Measurements from ENCODE around the gene SNAPC2. TPM values are rescaled to one million over a fixed set of nuclear protein-coding genes. Genes with fewer than 3 reads are reported as not detected.
"Not testable (repeated sequence)": the region's sequence is repeated elsewhere in the genome, so short reads cannot be mapped to it uniquely, and the experiment has no call there.

SNAPC2 gene
- total RNA-seq, 1 donor from 2014 or later: 5.6 TPM

DNA sequence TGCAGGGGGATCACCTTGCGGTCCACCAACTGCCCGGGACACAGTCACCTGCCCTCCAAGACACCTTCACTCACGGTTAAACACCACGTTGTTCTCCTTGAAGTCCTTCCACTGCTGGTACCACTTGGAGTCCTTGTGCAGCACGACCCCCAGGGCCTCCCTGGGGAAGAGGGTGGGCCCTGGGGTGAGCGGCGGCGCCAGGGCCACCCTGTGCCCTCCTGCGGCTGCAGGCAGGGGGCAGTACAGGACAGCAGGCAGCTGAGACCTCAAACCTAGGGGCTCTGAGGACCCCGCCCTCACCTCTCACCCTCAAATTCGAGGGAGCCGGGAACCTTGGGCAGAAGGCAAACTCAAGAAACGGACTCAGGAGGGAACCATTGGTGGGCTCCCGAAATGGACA lies 13.3 kb downstream of the SNAPC2 start:
- no peak for DNase-seq

DNA sequence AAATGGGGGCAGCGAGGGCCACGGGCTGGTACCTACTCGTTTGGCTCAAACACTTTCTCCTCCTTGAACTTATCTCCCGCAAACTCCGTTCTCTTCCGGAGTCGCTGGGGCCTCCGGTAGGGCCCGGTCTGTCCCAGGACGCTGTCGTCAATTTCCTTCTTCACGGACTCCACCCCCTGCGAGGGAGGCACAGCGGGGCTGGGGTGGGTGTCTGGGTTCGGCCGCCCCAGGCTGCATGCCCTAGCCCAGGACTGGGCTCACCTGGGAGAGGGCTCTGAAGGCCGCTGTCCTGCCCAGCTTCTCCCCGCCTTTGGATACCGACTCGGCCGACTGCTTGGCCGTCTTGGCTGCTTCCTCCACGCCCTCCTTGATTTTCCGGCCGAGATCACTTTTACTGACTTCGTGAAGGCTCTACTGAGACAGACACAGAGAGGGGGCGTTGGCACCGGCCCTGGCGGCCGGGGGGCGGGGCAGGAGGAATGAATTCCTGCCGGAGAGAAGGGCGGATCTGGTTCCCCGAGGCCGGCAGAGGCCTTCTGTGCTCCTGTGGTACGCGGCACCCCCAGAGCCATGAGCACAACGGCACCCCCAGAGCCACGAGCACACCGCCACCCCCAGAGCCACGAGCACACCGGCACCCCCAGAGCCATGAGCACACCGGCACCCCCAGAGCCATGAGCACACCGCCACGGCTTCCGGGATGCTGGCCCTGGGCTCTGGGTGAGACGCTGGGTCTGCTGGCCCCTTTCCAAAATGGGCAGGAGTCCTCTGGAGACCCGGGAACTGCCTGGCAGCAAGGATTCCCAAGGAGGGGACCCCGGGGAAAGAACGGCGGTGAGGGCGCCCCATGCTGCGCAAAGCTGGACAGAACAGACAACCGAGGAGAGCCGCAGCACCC lies 13.9 kb downstream of the SNAPC2 start:
- no peak for DNase-seq

DNA sequence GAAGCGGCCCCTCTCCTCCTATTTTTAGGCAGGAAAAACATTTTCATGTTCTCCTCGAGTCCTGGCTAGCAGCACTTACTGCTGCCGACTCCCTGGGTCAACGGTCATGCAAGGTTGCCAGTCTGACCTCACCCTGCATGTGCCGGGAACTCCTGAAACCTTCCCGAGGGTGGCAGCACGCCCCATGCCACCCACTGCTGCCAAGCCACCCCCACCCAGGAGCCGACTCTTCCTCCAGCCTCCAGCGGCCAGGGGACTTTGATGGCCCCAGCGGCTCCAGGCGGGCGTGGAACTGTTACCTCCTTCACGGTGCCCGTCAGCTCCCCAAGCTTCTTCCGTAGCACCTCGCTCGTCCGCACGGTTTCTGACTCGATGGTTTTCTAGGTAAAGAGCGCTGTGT lies 14.6 kb downstream of the SNAPC2 start:
- DNase-seq: no peak

DNA sequence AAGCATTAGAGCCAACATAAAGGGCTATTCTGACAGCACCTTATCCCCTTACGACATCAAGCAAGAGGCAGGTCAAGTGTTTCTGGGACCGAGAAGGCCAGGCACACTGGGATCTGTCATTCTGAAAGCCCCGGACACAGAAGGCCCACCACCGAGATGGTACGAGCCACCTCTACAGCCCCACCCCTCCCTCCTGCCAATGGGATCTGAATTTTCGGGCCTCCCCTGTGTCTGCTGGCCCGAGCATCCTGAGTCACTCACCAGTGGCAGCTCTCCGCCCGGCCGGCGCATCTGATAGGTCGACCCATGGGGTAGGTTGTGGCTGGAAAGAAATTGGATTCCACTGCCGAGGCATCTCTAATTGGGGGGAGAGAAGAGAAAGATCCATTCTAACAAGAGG lies 20.7 kb downstream of the SNAPC2 start:
- no peak for DNase-seq

DNA sequence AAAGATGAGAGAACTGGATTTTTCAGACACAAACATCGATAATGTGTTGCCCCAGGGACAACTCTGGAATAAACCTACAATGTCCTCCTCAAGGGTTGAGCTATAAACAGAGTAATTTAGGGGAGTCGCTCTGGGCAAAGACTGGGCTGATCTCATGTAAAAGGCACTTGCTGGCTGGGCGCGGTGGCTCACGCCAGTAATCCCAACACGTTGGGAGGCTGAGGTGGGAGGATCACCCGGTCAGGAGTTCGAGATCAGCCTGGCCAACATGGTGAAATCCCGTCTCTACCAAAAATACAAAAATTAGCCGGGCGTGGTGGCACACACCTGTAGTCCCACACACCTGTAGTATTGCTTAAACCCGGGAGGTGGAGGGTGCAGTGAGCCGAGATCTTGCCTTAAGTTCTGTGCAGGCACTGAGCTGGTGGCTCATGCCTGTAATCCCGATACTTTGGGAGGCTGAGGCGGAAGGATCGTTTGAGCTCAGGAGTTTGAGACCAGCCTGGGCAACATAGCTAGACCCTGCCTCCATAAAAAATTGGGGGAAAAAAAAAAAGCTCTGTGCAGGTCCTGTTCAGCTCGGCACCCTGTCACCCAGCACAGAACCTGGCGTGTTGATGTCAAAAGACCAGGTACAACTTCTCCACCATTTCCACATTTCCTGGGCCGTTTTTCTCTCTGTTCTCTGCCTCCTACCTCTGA lies 21.9 kb downstream of the SNAPC2 start:
- no peak for DNase-seq

DNA sequence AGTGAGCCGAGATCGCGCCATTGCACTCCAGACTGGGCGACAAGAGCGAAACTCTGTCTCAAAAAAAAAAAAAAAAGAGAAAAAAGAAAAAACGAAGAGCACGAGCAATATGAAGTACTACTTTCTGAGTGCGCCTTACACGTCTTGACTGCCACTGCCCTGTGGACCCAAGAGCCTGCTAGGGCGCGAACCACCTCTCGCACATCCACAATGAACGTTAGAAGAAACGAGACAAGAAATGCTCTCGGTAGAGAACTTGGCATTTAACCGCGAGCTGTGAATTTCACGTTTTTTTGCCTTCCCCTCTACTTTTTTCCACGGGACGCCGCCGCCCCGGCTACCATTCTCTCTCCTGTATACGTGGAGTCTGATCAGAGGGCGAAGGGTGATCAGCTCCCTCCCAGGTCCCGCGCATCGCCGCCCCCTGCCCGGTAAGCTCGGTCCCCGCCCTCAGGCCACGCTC lies 22.9 kb downstream of the SNAPC2 start:
- no peak for DNase-seq

DNA sequence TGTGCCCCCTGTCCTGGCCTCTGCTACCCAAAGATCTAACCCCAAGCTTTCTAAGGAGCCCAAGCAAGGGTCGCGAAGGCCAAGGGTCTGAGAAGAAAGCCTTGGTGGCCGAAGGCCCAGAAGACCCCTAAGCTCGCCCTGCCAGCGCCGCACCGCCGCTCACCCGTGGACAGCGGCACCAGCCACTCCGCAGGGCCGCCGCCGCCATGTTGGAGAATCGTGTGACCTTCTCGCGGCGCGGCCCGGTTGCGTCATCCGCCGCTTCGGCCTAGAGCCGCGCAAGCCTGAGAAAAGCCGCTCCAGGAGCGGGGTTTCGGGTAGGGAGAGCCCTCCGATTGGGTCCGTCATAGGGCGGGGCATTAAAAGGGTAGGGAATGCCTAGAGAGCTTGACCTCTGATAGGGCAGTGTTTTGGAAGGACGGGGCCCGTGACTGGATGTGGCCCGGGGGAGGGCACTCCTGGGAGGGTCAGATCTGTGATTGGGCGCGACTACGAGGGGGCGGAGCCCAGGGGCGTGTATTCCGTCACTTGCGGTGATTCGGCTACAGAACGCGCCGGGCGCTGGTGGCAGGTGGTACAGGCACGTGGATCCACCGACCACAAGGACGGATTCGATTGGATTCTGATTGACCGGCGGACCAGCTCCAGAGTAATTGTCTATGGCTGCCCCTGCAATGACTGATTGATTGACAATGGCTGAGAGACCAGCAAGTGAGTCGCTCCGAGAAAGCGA lies 23.5 kb downstream of the SNAPC2 start, which contains the start of gene TIMM44:
Gene TIMM44, minus strand, starts transcription at position 223 of the 733 bp plus-strand sequence. Its CDS starts 15 bp downstream, at position 208.
- peak; percentile 99 for DNase-seq

DNA sequence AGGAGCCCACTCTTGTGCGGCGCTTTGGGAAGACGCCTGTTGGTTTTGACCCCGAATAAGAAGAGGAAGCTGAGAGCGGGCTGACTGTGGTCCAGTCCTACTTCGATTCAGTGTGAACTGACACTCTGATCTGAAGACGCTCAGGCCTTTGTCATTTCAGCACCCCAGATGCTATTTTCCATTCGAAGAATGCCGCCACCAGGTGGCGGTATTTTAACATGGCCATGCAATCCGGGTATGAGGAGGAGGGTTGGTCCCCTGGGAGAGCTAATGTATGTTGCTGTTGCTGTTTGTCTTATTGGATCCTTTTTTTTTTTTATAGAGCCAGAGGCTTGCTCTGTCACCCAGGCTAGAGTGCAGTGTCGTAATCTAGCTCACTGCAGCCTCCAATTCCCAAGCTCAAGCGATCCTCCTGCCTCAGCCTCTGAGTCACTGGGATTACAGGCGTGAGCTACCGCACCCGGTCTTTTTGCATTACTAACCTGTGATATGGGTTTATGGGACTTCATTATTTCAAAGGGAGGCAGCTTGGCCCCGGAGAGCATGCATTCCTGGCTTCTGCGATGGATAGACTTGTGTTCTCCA lies 24.1 kb downstream of the SNAPC2 start:
- DNase-seq: peak; percentile 87

DNA sequence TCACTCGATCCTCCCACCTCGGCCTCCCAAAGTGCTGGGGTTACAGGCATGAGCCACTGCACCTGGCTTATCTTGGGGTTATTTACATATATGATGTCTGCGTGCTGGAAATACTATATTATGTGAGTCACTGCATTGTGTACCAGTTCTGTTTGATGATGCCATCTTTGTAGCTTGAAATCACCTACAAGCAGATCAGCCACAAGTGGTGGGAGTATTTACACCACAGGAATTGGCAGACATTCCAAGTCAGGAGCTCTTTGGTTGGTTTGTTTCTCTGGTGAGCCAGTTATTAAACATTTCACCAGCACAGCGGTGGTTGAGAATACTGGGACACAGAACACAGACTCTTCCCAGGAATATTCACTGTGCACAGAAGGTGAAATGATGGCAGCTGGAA lies 27.8 kb downstream of the SNAPC2 start:
- no peak for DNase-seq

DNA sequence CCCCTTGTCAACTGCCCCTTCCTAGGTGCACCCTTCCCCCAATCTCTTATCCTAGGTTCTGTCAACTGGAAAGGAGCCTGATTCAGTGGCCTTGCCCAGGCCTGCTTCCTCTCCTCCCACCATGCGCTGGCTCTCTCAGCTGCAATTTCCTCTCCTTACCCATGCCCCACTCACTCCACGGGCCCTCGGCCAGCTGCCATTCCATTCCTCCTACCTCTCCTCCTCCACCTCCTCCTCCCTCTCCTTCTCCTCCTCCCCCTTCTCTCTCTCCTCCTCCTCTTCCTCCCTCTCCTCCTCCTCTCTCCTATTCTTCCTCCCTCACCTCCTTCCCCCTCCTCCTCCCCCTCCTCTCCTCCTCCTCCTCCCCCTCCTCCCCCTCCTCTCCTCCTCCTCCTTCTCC lies 32.9 kb downstream of the SNAPC2 start:
- DNase-seq: no peak

DNA sequence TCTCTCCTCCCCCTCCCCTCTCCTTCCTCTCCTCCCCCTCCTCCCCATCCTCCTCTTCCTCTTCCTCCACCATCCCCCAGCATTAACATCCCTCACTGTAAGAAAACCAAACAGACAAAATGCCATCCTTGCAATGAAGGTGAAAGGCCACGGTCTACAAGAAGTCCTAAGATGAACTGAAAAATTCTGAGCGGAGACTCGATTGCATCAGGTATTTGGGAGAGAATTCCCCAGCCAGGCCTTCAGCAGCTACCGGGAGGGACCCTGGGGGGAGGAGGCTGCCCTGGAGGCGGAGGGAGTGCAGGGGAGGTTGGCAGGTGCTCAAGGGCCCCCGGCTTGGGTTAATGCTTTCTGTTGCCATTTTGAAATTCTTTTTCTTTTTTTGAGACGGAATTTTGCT lies 33.4 kb downstream of the SNAPC2 start:
- no peak for DNase-seq

DNA sequence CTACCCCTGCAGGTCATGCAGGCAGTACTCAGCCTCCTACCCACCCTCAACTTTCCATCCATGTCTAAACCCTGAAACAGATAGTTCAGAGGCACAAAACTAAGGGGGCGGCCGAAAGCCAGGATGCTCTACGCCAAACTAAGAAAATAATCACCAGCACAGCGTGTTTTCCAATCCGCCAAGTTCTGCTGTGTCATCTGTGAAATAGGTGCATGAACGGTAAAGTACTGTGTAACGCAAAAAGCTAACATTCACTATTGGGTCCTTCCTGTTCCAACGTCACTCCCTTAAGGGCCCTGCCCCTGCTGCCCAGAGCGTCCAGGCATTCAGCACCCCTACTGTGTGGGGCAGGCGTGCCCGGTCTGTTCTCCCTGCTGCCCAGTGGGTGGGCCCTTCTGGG lies 35.6 kb downstream of the SNAPC2 start:
- DNase-seq: no peak

DNA sequence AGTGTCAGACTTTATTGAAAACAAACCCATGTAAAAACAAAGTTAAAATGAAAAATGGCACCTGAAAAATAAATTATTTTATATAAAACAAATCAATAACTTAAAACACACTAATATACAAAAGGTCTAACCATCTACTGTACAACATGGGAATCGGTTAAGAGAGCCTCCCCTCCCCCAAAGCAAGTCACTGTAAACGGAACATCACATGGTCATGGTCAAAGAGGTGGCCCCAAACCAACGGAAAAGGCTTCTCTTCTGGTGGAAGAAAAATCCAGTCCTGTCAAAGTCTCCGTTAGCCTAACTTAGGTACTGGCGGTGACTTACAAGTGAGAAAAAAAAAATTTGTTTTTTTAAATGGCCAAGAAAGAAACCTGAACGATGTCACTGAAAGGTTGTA lies 39.1 kb downstream of the SNAPC2 start:
- DNase-seq: no peak

DNA sequence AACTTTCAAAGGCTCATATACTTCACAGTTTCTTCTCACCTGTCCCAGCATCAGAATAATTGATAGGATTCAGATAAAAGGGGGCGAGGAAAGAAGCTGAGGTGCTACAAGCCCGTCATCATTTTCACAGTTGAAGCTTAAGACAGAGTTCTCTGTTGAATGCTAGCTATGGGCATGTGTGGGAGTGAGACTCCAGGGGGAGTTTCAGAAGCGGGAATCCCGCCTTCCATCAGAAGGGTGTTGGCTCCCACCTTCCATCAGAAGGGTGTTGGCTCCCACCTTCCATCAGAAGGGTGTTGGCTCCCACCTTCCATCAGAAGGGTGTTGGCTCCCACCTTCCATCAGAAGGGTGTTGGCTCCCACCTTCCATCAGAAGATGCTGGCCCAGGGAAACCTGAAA lies 40.9 kb downstream of the SNAPC2 start:
- DNase-seq: not testable (repeated sequence)

DNA sequence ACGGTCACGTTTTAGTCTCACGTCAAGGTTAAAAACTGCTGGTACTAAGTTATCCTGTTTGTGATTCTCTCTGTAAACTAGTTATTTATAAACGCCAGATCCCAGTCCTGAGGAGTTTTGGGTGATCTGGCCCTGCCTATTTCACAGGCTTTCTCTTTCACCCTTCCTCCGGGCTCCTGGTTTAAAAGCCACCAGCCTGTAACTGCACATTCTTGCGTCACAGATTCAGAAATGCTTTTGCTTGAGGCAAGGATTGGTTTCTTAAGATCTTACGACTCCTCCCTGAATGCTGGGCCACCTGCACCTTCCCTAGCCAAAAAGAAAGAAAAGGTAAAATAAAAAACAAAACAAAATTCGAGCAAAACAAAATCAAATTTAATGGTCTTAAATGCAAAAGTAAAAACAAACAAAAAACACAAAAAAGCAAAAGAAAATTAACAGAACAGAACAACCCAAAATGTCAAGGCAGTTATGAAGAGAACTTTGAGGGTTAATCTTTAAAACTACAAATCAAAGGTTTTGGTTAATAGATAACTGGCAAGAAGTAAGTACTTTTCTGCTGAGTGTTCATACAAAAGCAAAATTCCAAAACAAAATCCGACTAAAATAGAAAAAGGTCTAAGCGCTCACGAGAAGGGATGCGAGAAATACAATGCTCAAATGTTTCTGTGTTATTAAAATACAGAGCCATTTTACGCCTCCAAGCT lies 41.9 kb downstream of the SNAPC2 start:
- DNase-seq: no peak

DNA sequence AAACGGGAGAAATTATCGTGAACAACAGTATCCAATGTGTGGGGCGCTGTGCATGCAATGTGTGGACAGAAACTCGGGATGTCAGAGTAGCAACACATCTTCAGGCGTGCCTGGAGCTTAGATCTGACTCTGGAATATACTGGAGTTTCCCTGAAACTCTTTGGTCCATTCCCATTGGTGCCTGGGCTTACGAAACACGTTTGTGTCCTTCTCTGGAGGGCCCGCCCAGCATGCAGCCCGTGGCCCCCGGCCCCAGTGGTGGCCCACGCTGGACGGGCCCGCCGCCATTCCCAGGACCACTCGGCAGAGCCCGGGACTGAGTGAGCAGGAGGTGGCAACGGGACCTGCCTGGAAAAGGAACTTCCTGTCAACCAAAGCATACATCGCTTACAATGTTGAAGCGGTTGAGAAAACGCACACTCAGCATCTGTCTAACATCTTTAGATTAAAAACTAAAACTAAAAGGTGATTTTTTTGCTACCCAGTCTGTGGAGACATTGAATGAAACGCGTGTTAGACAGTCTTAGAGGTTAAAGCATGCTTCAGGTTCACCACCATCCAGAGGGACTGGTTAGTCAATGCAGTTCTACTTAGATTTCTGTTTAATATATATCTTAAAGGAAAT lies 42.6 kb downstream of the SNAPC2 start:
- no peak for DNase-seq

DNA sequence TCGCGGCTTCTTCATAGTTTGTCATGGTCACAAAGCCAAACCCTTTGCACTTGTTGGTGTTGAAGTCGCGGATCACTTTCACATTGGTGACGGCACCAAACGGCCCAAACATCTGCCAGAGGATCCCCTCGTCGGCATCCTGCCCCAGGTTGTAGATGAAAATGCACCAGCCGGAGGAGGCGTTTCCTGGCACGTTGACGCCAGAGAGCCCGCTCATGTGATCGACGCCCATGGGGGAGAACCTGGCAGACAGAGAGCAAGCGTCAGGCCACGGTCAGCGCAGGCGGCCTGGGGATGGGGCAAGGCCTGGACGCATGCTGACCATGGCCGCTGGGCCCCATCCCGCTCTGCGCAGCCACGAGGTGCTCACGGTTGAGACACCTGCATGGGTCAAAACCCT lies 43.4 kb downstream of the SNAPC2 start:
- DNase-seq: no peak

DNA sequence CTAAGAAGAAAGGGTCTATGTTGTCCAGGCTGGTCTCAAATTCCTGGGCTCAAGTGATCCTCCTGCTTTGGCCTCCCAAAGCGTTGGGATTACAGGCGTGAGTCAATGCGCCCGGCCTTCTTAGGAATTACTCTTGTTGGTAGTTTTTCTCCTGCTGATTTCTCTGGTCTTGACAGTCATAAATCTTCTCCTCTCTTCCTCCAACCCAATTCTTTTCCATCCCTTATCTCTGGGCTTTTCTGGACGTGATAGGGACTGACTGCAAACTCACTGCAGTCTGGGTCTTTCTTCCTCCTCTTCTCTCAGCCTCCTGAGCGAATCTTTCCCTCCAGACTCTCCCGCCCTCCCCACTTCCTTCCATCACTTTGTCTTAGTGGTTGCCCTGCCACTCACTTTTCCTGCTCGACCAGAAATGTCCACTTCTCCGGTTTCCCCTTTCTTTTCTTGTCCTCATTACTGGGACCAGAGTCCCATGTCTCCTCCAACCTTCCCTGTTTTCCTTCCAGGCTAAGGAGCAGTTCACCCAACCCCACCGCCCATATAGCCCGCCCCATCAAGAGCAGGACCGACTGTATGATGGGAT lies 45.2 kb downstream of the SNAPC2 start:
- no peak for DNase-seq

DNA sequence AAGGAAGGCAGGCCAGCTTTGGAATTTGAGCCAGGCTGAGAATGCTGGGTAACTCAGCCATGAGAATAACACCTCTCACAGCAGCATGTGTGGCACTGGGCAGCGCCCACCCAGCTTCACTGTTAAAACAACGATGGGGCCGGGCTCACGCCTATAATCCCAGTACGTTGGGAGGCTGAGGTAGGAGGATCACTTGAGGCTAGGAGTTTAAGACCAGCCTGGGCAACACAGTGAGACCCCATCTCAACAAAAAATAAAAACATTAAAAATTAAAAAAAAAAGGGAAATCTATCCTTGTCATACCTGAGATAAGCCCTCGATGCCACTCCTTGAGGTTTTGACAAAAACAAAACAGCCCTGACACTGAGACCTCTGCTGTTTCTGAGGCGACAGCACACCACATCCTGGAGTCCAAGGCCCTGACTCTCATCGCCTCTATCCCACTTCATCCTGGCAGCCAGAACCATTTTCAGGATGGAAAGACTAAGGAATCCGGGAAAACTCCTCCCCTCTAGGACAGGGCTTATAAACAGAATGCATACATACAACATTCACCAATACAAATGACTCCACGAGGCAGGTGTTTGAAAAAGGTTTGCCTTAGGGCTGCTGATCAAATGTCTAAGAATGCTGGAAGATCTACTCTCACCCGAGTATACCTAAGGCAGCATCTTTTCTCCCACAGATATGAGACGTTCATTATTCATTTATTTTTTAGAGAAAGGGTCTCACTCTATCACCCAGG lies 46.0 kb downstream of the SNAPC2 start:
- DNase-seq: no peak

All from skin of body (tissue), 2 donors.